Ascending aorta (tissue), 2 donors: Measurements from ENCODE around the gene PTPA. TPM values are rescaled to one million over a fixed set of nuclear protein-coding genes. Genes with fewer than 3 reads are reported as not detected.

Source experiments
- DNase-seq, 2 donors: peaks; one replicate each; pipeline ENCODE4 v3.0.0-alpha.2; 2019; ENCODE audit warnings: low spot score in 2 of 2
- H3K27ac ChIP-seq, 2 donors: fragments of 200-600 bp; sonication (generic); one replicate each; pipeline ENCODE4 v1.5.1; 2016 to 2017; ENCODE audit warnings: mild to moderate bottlenecking in 1 of 2
- H3K27me3 ChIP-seq: fragments of 200-600 bp; sonication (generic); one replicate; pipeline ENCODE4 v1.5.1; 2017
- H3K36me3 ChIP-seq, 2 donors: fragments of 200-600 bp; sonication (generic); one replicate each; pipeline ENCODE4 v1.5.1; 2016
- H3K4me1 ChIP-seq, 2 donors: fragments of 200-600 bp; sonication (generic); one replicate each; pipeline ENCODE4 v1.5.1; 2016 to 2017; ENCODE audit warnings: mild to moderate bottlenecking in 1 of 2
- H3K4me3 ChIP-seq, 2 donors: fragments of 200-600 bp; sonication (generic); one replicate each; pipeline ENCODE4 v1.5.1; 2016 to 2017; ENCODE audit warnings: mild to moderate bottlenecking in 1 of 2
- H3K9me3 ChIP-seq, 2 donors: fragments of 200-600 bp; sonication (generic); one replicate each; pipeline ENCODE4 v1.5.1; 2016
- intact Hi-C: fragments of 100-400 bp; cut with DNase I; formaldehyde crosslinking; loops from one replicate; pipeline ENCODE4 v1.15.1; 2023
- total RNA-seq: library from RNA; depleted of rRNA; stranded (reverse); fragments of >200 nt; gene quantifications from one replicate; pipeline ENCODE4 v1.1.0, GENCODE V29; 2016
- TF ChIP-seq, protein P1 (sequence below), 3 experiments: fragments of 200-600 bp in 2 of 3; fragments of 450-650 bp in 1 of 3; sonication (generic) in 2 of 3; IDR thresholded peaks; one replicate each; pipeline ENCODE4 v1.5.1; 2016 to 2019; ENCODE audit warnings: antibody characterized with exemption in 3 of 3, mild to moderate bottlenecking in 1 of 3, moderate library complexity in 1 of 3

The PTPA gene
- total RNA-seq, 1 donor from 2014 or later: 61.6 TPM

DNA sequence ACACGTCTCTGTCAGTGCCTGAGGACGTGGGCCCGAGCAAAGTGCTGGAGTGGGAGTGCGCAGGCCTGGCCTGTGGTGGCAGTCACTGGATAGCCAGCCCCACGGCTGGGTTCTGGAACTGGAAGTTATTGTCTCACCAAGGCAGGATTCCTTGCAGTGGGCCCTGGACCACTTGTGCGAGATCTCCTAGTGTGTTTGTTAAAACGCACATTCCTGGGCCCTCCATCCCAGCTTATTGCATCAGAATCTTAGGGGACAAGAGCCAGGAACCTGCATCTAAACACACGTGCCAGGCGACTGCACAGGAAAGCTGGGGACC, 26.9 kb downstream of the PTPA start:
- H3K4me3 ChIP-seq: peak overlapping the region; percentile 52 to 53

GRCh38 chr9:129138476-129139232, 27.4 kb downstream of the PTPA start:
- peak overlapping the region; percentile 52 to 53 for H3K4me3 ChIP-seq
- peaks cover 17 to 19% of the 10 kb centered on the region in 2 donors for H3K36me3 ChIP-seq
- DNase-seq: peak; percentile 51 to 93
- H3K27me3 ChIP-seq: no peaks in the 10 kb centered on the region
- peaks cover 44 to 58% of the 10 kb centered on the region in 2 donors for H3K4me1 ChIP-seq
- intact Hi-C loops: loop anchor here (1.0 to 2.0 kb wide), 5 partner anchors 28 to 472 kb away; partner anchors contain the start of genes CRAT and PTPA
- TF ChIP-seq, protein P1, sequence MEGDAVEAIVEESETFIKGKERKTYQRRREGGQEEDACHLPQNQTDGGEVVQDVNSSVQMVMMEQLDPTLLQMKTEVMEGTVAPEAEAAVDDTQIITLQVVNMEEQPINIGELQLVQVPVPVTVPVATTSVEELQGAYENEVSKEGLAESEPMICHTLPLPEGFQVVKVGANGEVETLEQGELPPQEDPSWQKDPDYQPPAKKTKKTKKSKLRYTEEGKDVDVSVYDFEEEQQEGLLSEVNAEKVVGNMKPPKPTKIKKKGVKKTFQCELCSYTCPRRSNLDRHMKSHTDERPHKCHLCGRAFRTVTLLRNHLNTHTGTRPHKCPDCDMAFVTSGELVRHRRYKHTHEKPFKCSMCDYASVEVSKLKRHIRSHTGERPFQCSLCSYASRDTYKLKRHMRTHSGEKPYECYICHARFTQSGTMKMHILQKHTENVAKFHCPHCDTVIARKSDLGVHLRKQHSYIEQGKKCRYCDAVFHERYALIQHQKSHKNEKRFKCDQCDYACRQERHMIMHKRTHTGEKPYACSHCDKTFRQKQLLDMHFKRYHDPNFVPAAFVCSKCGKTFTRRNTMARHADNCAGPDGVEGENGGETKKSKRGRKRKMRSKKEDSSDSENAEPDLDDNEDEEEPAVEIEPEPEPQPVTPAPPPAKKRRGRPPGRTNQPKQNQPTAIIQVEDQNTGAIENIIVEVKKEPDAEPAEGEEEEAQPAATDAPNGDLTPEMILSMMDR (IDR thresholded peaks at IDR 0.05): no peak
- H3K9me3 ChIP-seq: no peaks in the 10 kb centered on the region
- H3K27ac ChIP-seq: peak overlapping the region; percentile 94 to 98

More for the DNA sequence above, 26.9 kb downstream of the PTPA start:
- TF ChIP-seq, protein P1 (IDR thresholded peaks at IDR 0.05): no peak
- Histone ChIP-seq H3K36me3 (peaks cover 23 to 24% of the 10 kb centered on the region in 2 donors), H3K9me3 (no peaks in the 10 kb centered on the region), H3K4me1 (peaks cover 40 to 53% of the 10 kb centered on the region in 2 donors), H3K27me3 (no peaks in the 10 kb centered on the region), H3K27ac (peak overlapping the region; percentile 94 to 98)
- DNase-seq: no peak
- intact Hi-C loops: loop anchor here (2.0 kb wide), 2 partner anchors 27 to 275 kb away; partner anchors contain the start of genes CRAT and PTPA

DNA sequence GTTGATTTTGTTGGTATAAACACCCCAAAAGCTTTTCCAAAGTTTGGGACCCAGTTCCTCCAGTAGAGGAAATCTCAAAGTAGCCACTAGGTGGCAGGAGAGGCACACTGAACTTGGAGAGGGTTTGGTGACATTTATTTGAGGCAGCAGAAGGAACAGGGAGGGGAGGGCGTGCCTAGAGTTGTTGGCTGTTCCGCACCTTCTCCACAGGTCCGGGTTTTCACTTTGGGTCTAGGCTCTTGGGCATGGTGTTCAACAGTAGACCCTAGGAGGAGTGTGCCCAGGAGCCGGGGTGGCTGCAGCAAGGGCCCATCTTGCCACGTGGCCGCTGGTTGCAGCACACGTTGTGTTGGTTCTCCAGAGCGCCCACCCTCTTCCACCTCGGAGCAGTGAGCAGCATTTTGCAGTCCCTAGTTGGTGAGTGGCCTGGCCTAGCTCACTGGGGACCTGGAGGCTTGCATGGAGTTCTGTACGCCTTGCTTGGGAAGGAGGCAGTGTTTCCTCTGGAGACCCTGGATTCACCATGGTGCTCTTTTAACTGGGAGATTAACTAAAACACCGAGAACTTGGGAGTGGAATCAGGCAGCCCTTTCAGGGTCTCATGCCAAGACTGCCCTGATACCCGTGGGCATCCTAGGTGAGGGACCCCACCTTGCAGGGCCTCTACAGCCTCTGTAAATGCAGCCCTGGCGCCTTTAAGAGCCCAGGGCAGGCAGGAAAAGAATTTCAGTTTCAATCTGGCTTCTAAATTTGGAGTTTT, 28.2 kb downstream of the PTPA start:
- Histone ChIP-seq H3K4me1 (peaks cover 49 to 65% of the 10 kb centered on the region in 2 donors), H3K4me3 (peak overlapping the region; percentile 52 to 53), H3K27me3 (no peaks in the 10 kb centered on the region), H3K27ac (peak overlapping the region; percentile 94 to 98), H3K9me3 (no peaks in the 10 kb centered on the region), H3K36me3 (peaks cover 12 to 19% of the 10 kb centered on the region in 2 donors)
- intact Hi-C loops: loop anchor here (1.0 to 2.0 kb wide), 5 partner anchors 29 to 471 kb away; partner anchors contain the start of genes CRAT and PTPA
- TF ChIP-seq, protein P1 (IDR thresholded peaks at IDR 0.05): peak; percentile 91 to 97 (median 92)
- DNase-seq: peak in 1 of 2 donors; percentile 93

- peaks cover 9 to 13% of the 10 kb centered on the region in 2 donors for H3K36me3 ChIP-seq
- TF ChIP-seq, protein P1 (IDR thresholded peaks at IDR 0.05): no peak
- H3K27ac ChIP-seq: peak overlapping the region; percentile 98
- peaks cover 49 to 71% of the 10 kb centered on the region in 2 donors for H3K4me1 ChIP-seq
- peak; percentile 91 to 98 for DNase-seq
- intact Hi-C loops: loop anchor here (1.0 to 2.0 kb wide), 6 partner anchors 29 to 470 kb away; partner anchors contain the start of genes CRAT and PTPA
- no peaks in the 10 kb centered on the region for H3K9me3 ChIP-seq
- H3K27me3 ChIP-seq: no peaks in the 10 kb centered on the region
- peak overlapping the region; percentile 52 to 56 for H3K4me3 ChIP-seq
Observed at GRCh38 chr9:129139993-129140396, 28.8 kb downstream of the PTPA start.

DNA sequence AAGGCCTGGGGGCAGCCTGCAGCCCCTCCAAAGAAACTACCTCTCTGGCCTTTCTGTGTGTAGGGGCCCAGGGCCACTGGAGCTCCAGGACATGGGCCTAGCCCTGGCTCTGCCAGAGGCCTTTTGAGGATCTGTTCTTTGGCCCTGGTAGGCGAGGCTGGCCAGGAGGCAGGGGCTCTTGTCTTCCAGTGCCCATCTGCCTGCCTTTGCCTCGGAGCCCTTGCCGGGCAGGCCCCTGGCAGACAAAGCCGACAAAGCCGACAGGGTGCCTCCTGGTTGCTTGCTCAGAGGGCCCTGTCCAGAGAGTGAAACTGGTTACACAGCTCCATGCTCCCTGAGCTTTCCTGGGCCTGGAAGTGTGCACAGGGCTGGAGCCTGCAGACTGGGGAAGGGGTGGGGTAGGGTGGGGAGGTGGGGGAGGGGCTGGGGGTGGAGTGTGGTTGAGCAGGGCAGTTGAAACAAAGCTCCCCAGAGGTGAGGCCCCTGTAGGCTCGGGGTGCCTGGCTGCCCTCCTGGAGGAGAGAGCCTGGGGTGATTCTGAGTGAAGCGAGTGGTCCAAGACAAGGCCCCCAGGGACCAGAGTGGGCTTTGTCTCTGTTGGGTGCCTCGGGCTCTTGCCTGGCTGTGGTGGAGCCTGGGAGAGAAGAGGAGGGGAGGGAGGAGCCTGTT, 29.3 kb downstream of the PTPA start:
- H3K4me1 ChIP-seq: peaks cover 53 to 76% of the 10 kb centered on the region in 2 donors
- H3K36me3 ChIP-seq: peaks cover 7% of the 10 kb centered on the region in 2 donors
- H3K4me3 ChIP-seq: peak overlapping the region; percentile 41 to 56
- no peaks in the 10 kb centered on the region for H3K9me3 ChIP-seq
- no peak for DNase-seq
- intact Hi-C loops: loop anchor here (2.0 kb wide), 1 partner anchor 180 kb away; no protein-coding TSS in a partner anchor
- peak overlapping the region; percentile 98 for H3K27ac ChIP-seq
- H3K27me3 ChIP-seq: no peaks in the 10 kb centered on the region
- TF ChIP-seq, protein P1 (IDR thresholded peaks at IDR 0.05): no peak
